ENCODE data around the gene CXCL1. TPM values are rescaled to one million over a fixed set of nuclear protein-coding genes. Genes with fewer than 3 reads are reported as not detected.

Gene CXCL1
- total RNA-seq, 2 experiments from 2014 or later, result not detected

- POLR2A ChIA-PET, result no interaction called here
- CTCF ChIA-PET, result no interaction called here
Measured at GRCh38 chr4:73850261-73850970, 18.8 kb upstream of the CXCL1 start.

GRCh38 chr4:73851293-73851692 lies 17.9 kb upstream of the CXCL1 start:
- POLR2A ChIA-PET, result no interaction called here
- CTCF ChIA-PET, result no interaction called here

GRCh38 chr4:73852771-73853170 lies 16.4 kb upstream of the CXCL1 start:
- POLR2A ChIA-PET, result no interaction called here

GRCh38 chr4:73853246-73853704 lies 15.9 kb upstream of the CXCL1 start, which contains the start of gene PF4V1:
Gene PF4V1 (plus strand): TSS chr4:73853296. CDS start chr4:73853363, 67 bp downstream.
- ChIA-PET CTCF (no interaction called here), POLR2A (no interaction called here)

More at GRCh38 chr4:73852771-73853170, 16.4 kb upstream of the CXCL1 start:
- CTCF ChIA-PET, result no interaction called here

GRCh38 chr4:73853718-73854473 lies 15.3 kb upstream of the CXCL1 start:
- ChIA-PET CTCF (no interaction called here), POLR2A (no interaction called here)

GRCh38 chr4:73855406-73855805 lies 13.8 kb upstream of the CXCL1 start:
- ChIA-PET POLR2A (no interaction called here), CTCF (no interaction called here)

- ChIA-PET CTCF (interaction anchor here (0.5 kb wide), 1 partner anchor 231 kb away, joined by 3 read pairs; no protein-coding TSS in a partner anchor), POLR2A (no interaction called here)
Measured at GRCh38 chr4:73856518-73856917, 12.7 kb upstream of the CXCL1 start.

GRCh38 chr4:73859614-73860088 lies 9.5 kb upstream of the CXCL1 start:
- ChIA-PET POLR2A (no interaction called here), CTCF (no interaction called here)

GRCh38 chr4:73860181-73860580 lies 9.0 kb upstream of the CXCL1 start:
- POLR2A ChIA-PET, result no interaction called here
- CTCF ChIA-PET, result no interaction called here

- ChIA-PET CTCF (no interaction called here), POLR2A (no interaction called here)
Measured at GRCh38 chr4:73860917-73861316, 8.3 kb upstream of the CXCL1 start.

- CTCF ChIA-PET, result no interaction called here
- POLR2A ChIA-PET, result no interaction called here
Measured at GRCh38 chr4:73862322-73862721, 6.9 kb upstream of the CXCL1 start.

GRCh38 chr4:73864365-73864764 lies 4.8 kb upstream of the CXCL1 start:
- CTCF ChIA-PET, result no interaction called here
- POLR2A ChIA-PET, result no interaction called here

GRCh38 chr4:73864961-73865360 lies 4.2 kb upstream of the CXCL1 start:
- ChIA-PET POLR2A (no interaction called here), CTCF (no interaction called here)

- ChIA-PET POLR2A (no interaction called here), CTCF (no interaction called here)
Measured at GRCh38 chr4:73865431-73866096, 3.6 kb upstream of the CXCL1 start.

- POLR2A ChIA-PET, result no interaction called here
- CTCF ChIA-PET, result no interaction called here
Measured at GRCh38 chr4:73866246-73866645, 2.9 kb upstream of the CXCL1 start.

GRCh38 chr4:73867783-73868182 lies 1.4 kb upstream of the CXCL1 start:
- ChIA-PET CTCF (no interaction called here), POLR2A (no interaction called here)

GRCh38 chr4:73868206-73869129 lies 725 bp upstream of the CXCL1 start:
- ChIA-PET CTCF (no interaction called here), POLR2A (no interaction called here)

GRCh38 chr4:73870260-73870659 lies 1.1 kb downstream of the CXCL1 start:
- POLR2A ChIA-PET, result no interaction called here
- CTCF ChIA-PET, result no interaction called here

- POLR2A ChIA-PET, result no interaction called here
- CTCF ChIA-PET, result no interaction called here
Measured at GRCh38 chr4:73870768-73871167, 1.6 kb downstream of the CXCL1 start.
